Measurements from ENCODE around the gene EEF2.

Gene EEF2

GRCh38 chr19:3986260-3987041 is 1.2 kb upstream of the EEF2 start:
- no peak for DNase-seq (ENCODE audit: low read depth in 3 of 3, low spot score in 1 of 3)

GRCh38 chr19:3985643-3986259 is 488 bp upstream of the EEF2 start:
- DNase-seq (ENCODE audit: low read depth in 3 of 3, low spot score in 1 of 3): no peak

- no peak for DNase-seq (ENCODE audit: low read depth in 3 of 3, low spot score in 1 of 3)
Observed at GRCh38 chr19:3984584-3984907, 717 bp downstream of the EEF2 start.

GRCh38 chr19:3983936-3984583 is 1.2 kb downstream of the EEF2 start:
- no peak for DNase-seq (ENCODE audit: low read depth in 3 of 3, low spot score in 1 of 3)

- DNase-seq (ENCODE audit: low read depth in 3 of 3, low spot score in 1 of 3): no peak
Observed at GRCh38 chr19:3983542-3983914, 1.7 kb downstream of the EEF2 start.

- DNase-seq (ENCODE audit: low read depth in 3 of 3, low spot score in 1 of 3): no peak
Observed at GRCh38 chr19:3982701-3983541, 2.3 kb downstream of the EEF2 start.

GRCh38 chr19:3981736-3982681 is 3.3 kb downstream of the EEF2 start:
- no peak for DNase-seq (ENCODE audit: low read depth in 3 of 3, low spot score in 1 of 3)

- no peak for DNase-seq (ENCODE audit: low read depth in 3 of 3, low spot score in 1 of 3)
Observed at GRCh38 chr19:3981373-3981735, 3.9 kb downstream of the EEF2 start.

GRCh38 chr19:3980353-3981251 is 4.7 kb downstream of the EEF2 start:
- no peak for DNase-seq (ENCODE audit: low read depth in 3 of 3, low spot score in 1 of 3)

GRCh38 chr19:3979674-3980352 is 5.5 kb downstream of the EEF2 start:
- DNase-seq (ENCODE audit: low read depth in 3 of 3, low spot score in 1 of 3): no peak

GRCh38 chr19:3979289-3979673 is 6.0 kb downstream of the EEF2 start:
- no peak for DNase-seq (ENCODE audit: low read depth in 3 of 3, low spot score in 1 of 3)

GRCh38 chr19:3978145-3978544 is 7.1 kb downstream of the EEF2 start:
- DNase-seq (ENCODE audit: low read depth in 3 of 3, low spot score in 1 of 3): no peak

GRCh38 chr19:3977242-3978143 is 7.8 kb downstream of the EEF2 start:
- DNase-seq (ENCODE audit: low read depth in 3 of 3, low spot score in 1 of 3): no peak

- no peak for DNase-seq (ENCODE audit: low read depth in 3 of 3, low spot score in 1 of 3)
Observed at GRCh38 chr19:3976495-3977241, 8.6 kb downstream of the EEF2 start.

- DNase-seq (ENCODE audit: low read depth in 3 of 3, low spot score in 1 of 3): no peak
Observed at GRCh38 chr19:3975637-3976087, 9.6 kb downstream of the EEF2 start.

- DNase-seq (ENCODE audit: low read depth in 3 of 3, low spot score in 1 of 3): no peak
Observed at GRCh38 chr19:3975144-3975543, 10.1 kb downstream of the EEF2 start.

Data from stimulated activated CD4-positive, alpha-beta T cell treated with anti-CD3 and anti-CD28 coated beads, TNF-alpha, amount 100 ng/mL, for 1 hour (primary cell).